HL-60 (cell line): ENCODE data around the gene RNF40.

Experiments used
- DNase-seq, 2 experiments: peaks; one replicate each; pipeline ENCODE4 v3.0.0-alpha.2; 2010 to 2020; ENCODE audit warnings: low read depth in 1 of 2, low spot score in 1 of 2
- H3K27ac ChIP-seq: fragments of 250-450 bp; sonication (Bioruptor Pico); replicated peaks from 2 replicates; pipeline ENCODE4 v1.5.1; 2020; ENCODE audit warnings: mild to moderate bottlenecking, moderate library complexity
- H3K27me3 ChIP-seq: fragments of 250-450 bp; sonication (Bioruptor Pico); 2 replicates; pipeline ENCODE4 v1.5.1; 2021; ENCODE audit warnings: mild to moderate bottlenecking, moderate library complexity; ENCODE audit not compliant: insufficient read depth, poor library complexity, severe bottlenecking
- H3K4me3 ChIP-seq: replicated peaks from 2 replicates; pipeline ENCODE4 v1.5.1; 2011; ENCODE audit warnings: mild to moderate bottlenecking, control low read depth, low read length; ENCODE audit not compliant: insufficient read depth
- CTCF ChIP-seq: IDR thresholded peaks from one replicate; pipeline ENCODE4 v1.5.1; 2011; ENCODE audit warnings: low read length, control low read depth, inconsistent platforms; ENCODE audit not compliant: insufficient read depth
- GABPA ChIP-seq: IDR thresholded peaks from 2 replicates; pipeline ENCODE4 v1.6.1; 2012; ENCODE audit warnings: low read depth
- POLR2AphosphoS5 ChIP-seq: IDR thresholded peaks from 2 replicates; pipeline ENCODE4 v1.6.1; 2012; ENCODE audit warnings: low read depth
- REST ChIP-seq: IDR thresholded peaks from 2 replicates; pipeline ENCODE4 v1.6.1; 2012; ENCODE audit warnings: low read depth; ENCODE audit not compliant: insufficient replicate concordance
- SPI1 ChIP-seq: IDR thresholded peaks from 2 replicates; pipeline ENCODE4 v1.6.1; 2012; ENCODE audit warnings: low read depth, mild to moderate bottlenecking, borderline replicate concordance

The RNF40 gene

GRCh38 chr16:30766933-30767284, 4.8 kb downstream of the RNF40 start:
- Histone ChIP-seq H3K27ac (no peak overlapping the region), H3K4me3 (no peak overlapping the region), H3K27me3 (no peaks in the 10 kb centered on the region)
- TF ChIP-seq REST (no peak), POLR2AphosphoS5 (no peak), CTCF (no peak), SPI1 (no peak), GABPA (no peak)
- no peak for DNase-seq

- H3K27ac ChIP-seq: no peak overlapping the region
- no peak for DNase-seq
- H3K27me3 ChIP-seq: no peaks in the 10 kb centered on the region
- TF ChIP-seq SPI1 (no peak), CTCF (no peak), GABPA (no peak), POLR2AphosphoS5 (no peak), REST (no peak)
- no peak overlapping the region for H3K4me3 ChIP-seq
These were observed 5.8 kb downstream of the RNF40 start for GRCh38 chr16:30767767-30768465.

- TF ChIP-seq REST: no peak
- TF ChIP-seq POLR2AphosphoS5: no peak
- no peak for TF ChIP-seq CTCF
- no peak for TF ChIP-seq SPI1
- no peak for TF ChIP-seq GABPA
- Histone ChIP-seq H3K27me3 (no peaks in the 10 kb centered on the region), H3K27ac (no peak overlapping the region), H3K4me3 (no peak overlapping the region)
- DNase-seq: no peak
These were observed 6.6 kb downstream of the RNF40 start for GRCh38 chr16:30768583-30769181.
